GM18508 (cell line): Measurements from ENCODE around the gene CLDN25.

Experiments used
- ATAC-seq: cut with Tn5 transposase; IDR thresholded peaks from one replicate; pipeline ENCODE4 v1.9.1; 2021; ENCODE audit warnings: moderate number of reproducible peaks; ENCODE audit not compliant: insufficient read depth, unreplicated experiment

Gene CLDN25

DNA sequence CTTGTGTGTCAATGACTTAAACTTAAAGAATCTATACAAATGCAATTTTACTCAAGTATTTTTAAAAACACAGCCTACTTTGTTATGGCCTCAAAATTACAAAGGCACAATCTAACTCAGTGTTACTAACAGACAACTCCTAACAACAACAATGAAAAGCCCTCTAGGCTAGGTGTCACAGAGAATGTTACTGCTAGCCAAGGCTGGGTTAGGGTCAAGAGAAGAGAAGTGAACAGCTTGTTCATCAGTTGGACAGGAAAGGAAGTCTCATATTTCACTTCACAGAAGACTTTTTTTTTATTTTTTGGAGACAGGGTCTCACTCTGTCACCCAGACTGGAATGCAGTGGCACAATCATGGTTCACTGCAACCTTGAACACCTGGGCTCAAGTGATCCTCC is 26.0 kb downstream of the CLDN25 start:
- ATAC-seq, result no peak

DNA sequence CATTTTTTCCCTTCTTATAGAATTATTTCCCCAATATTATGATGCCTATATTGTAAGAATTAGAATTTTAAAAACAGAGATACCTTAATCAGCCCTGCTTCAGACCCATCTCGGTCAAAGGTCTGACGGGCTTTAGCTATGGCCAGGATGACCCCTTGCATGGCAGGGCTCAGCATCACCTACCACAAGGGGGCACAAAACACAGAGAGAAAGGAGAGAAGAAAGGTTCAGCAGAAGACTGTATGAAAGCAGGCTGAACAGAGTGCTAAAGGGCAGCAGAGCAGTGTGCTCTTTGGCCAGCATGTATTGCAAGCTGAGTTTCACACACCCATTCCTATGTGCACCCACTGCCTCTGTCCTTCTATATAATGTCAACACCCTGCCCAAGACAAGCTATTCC is 26.8 kb downstream of the CLDN25 start:
- ATAC-seq, result no peak

DNA sequence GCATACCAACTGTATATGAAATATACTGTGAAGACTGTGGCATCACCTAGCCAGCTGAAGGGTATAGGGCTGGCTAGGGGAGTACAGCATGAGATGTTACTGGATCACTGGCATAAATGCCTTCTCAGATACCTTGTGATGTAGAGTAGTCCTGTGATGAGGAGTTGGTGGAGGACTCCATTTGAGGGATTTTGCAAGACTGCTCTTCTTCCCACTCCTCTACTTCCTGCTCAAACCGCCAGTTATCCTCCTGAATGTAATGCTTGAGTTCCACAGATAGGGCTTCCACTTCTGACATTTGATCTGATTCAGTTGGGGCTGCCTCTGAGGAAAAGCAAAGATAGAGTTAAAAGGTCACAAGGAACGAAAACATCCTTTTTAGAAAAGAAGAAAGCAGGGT is 29.3 kb downstream of the CLDN25 start:
- ATAC-seq, result no peak

DNA sequence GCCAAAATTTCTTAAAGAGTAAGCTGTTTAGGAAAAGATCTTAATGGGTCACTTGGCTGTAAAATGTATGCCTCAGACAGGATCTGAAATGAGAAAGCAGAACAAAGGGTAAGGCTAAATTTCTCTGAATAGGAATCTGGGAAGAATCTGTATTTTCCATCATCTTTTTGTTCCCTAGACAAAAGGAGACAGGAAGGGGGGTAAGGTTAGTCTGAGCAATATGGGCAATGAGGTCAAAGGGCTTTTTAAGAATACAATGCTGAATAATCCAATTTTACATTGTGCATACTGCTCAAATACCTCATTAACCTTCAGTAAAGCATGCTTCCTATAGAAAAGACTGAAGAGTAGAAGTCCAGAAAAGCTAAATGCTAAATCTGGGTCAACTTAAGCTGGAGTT is 34.6 kb downstream of the CLDN25 start:
- no peak for ATAC-seq

DNA sequence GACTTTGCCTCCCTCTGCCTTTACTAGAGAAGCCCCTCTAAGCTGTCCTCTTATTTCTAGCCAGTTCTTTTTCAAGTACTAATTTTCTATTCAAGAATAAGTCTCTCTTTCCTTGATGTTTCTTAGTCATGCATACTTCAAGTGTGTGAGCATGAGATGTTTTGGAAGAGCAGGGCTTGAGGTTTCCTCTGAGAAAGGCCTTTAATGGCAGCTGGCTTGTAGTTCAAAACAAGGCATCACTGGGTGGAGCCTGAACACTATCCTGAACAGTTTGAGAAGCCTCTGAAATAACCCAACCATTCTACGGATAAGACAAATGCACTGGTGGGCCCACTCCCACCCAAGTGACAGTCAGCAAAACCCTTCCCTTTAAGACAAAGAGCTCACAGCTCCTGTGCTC is 37.6 kb downstream of the CLDN25 start:
- ATAC-seq, result no peak

DNA sequence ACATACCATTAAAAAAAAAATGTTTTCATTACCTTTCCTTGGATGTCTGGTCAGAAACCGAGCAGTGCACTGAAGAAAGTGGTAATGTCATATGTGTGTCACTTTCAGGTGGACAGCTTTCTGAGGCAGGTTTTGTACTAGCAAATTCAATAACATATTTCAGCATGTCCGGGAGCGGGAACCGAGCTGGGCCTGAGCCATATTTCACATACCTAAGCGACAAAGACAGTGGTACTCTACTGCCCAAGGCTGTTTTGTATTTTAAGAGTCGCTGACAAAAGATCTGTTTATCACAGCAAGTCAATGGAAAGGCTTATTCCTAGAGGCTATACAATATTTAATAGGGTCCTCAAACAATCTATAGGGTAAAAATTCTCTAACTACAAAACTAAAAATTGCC is 38.0 kb downstream of the CLDN25 start:
- no peak for ATAC-seq

DNA sequence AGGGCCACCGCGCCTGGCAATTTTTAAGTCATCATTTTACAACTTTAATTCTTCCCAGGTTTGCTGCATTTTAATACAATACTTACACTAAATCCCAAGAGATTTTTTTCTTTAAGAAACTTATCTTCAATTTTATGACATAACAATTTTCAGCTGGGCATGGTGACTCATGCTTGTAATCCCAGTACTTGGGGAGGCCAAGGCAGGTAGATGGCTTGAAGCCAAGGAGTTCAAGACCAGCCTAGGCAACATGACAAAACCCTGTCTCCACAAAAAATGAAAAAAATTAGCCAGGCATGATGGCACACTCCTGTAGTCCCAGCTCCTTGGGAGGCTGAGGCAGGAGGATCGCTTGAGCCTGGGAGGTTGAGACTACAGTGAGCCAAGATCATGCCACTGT is 38.8 kb downstream of the CLDN25 start:
- no peak for ATAC-seq

DNA sequence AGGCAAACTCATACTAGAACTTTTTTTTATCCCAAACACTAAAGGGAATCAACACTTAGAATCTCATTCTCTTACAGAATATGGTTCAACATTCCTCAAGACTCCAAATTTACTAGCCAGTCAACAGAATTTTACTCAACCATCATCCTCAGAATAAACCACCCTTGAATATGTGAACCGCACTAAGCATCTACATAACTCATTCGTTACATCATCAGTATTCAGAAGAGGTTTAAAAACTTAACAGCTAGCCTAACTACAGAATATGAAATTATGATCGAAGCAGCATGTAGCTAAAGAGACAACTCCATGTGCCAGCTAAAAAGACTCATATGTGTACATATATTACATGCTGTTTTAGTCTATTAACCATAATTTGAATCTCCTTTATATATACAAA is 47.9 kb downstream of the CLDN25 start:
- ATAC-seq, result no peak

DNA sequence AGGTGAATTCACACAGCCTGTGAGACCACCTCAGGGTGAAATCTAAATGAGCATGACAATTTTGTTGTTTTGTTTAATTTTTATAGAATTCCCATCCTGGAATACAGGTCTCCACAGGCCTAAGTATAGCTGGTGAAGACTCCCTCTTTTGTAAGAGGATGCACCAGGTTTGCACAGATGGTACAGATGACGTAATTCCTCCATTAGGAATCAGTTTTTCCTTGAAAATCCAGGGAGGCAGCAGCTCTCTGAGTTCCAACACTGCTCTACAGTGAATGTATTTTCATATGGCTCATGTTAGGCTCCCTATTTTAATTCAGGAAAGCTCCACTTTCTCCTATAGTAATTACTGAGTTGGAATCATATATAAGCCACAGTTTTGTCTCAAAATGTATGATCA is 48.6 kb downstream of the CLDN25 start:
- ATAC-seq, result no peak

DNA sequence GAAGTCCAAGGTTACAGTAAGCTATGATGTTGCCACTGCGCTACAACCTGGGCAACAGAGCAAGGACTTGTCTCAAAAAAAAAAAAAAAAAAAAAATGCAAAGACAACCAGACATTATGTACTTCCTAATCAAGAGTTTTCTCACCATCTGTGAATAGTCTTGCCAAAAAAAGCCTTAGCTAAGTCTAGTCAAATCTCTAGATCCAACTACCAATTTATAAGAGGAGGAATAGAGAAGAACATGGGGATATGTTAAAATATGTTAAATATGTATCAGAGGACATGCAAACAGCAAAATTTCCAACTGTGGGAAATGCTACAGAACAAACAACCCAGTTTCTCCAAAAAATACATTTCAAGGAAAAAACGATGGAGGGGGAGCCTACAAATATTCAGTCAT is 50.2 kb downstream of the CLDN25 start:
- ATAC-seq, result no peak
